ENCODE data around the gene ZNF546.

- no peak for TF ChIP-seq CTCF (IDR thresholded peaks at IDR 0.05)
- no peak for TF ChIP-seq ZFX (IDR thresholded peaks at IDR 0.05; ENCODE audit: borderline replicate concordance)
Measured at GRCh38 chr19:39953915-39954314, 42.9 kb upstream of the ZNF546 start.

Data from 22Rv1 (cell line).